ENCODE data around the gene ZFP42.
"Not testable (repeated sequence)": the region's sequence is repeated elsewhere in the genome, so short reads cannot be mapped to it uniquely, and the experiment has no call there.

Gene ZFP42

GRCh38 chr4:188021548-188022249, 26.1 kb downstream of the ZFP42 start:
- DNase-seq (ENCODE audit: low read depth in 2 of 2): no peak

GRCh38 chr4:188023682-188024081, 28.1 kb downstream of the ZFP42 start:
- no peak for DNase-seq (ENCODE audit: low read depth in 2 of 2)

- DNase-seq (ENCODE audit: low read depth in 2 of 2): no peak
Observed at GRCh38 chr4:188025476-188025875, 29.9 kb downstream of the ZFP42 start.

GRCh38 chr4:188029114-188029513, 33.5 kb downstream of the ZFP42 start:
- no peak for DNase-seq (ENCODE audit: low read depth in 2 of 2)

GRCh38 chr4:188030401-188030800, 34.8 kb downstream of the ZFP42 start:
- DNase-seq (ENCODE audit: low read depth in 2 of 2): no peak

- no peak for DNase-seq (ENCODE audit: low read depth in 2 of 2)
Observed at GRCh38 chr4:188031751-188032150, 36.2 kb downstream of the ZFP42 start.

GRCh38 chr4:188032170-188032569, 36.6 kb downstream of the ZFP42 start:
- DNase-seq (ENCODE audit: low read depth in 2 of 2): no peak

- DNase-seq (ENCODE audit: low read depth in 2 of 2): no peak
Observed at GRCh38 chr4:188032583-188032982, 37.0 kb downstream of the ZFP42 start.

GRCh38 chr4:188037003-188037713, 41.6 kb downstream of the ZFP42 start:
- no peak for DNase-seq (ENCODE audit: low read depth in 2 of 2)

GRCh38 chr4:188041721-188042120, 46.1 kb downstream of the ZFP42 start:
- no peak for DNase-seq (ENCODE audit: low read depth in 2 of 2)

GRCh38 chr4:188042191-188042590, 46.6 kb downstream of the ZFP42 start:
- no peak for DNase-seq (ENCODE audit: low read depth in 2 of 2)

- no peak for DNase-seq (ENCODE audit: low read depth in 2 of 2)
Observed at GRCh38 chr4:188043154-188043553, 47.6 kb downstream of the ZFP42 start.

- not testable (repeated sequence) for DNase-seq (ENCODE audit: low read depth in 2 of 2)
Observed at GRCh38 chr4:188045461-188045860, 49.9 kb downstream of the ZFP42 start.

GRCh38 chr4:188046657-188047056, 51.1 kb downstream of the ZFP42 start:
- DNase-seq (ENCODE audit: low read depth in 2 of 2): no peak

- DNase-seq (ENCODE audit: low read depth in 2 of 2): no peak
Observed at GRCh38 chr4:188053302-188053701, 57.7 kb downstream of the ZFP42 start.

Measured in stimulated activated CD4-positive, alpha-beta T cell treated with anti-CD3 and anti-CD28 coated beads, Interleukin-1b, Interleukin-23, amount 100 ng/mL, for 4 hours (primary cell).